GM21526 (cell line): Measurements from ENCODE around the gene ANKRD39.

ENCODE experiments used
- ATAC-seq: cut with Tn5 transposase; IDR thresholded peaks from one replicate; pipeline ENCODE4 v1.9.1; 2021; ENCODE audit warnings: moderate library complexity; ENCODE audit not compliant: unreplicated experiment, low FRiP score

Gene ANKRD39

GRCh38 chr2:96832754-96833507 lies 24.9 kb downstream of the ANKRD39 start:
- ATAC-seq: no peak

GRCh38 chr2:96832408-96832753 lies 25.4 kb downstream of the ANKRD39 start:
- ATAC-seq: no peak

- no peak for ATAC-seq
Measured at GRCh38 chr2:96831679-96832078, 26.1 kb downstream of the ANKRD39 start.

- no peak for ATAC-seq
Measured at GRCh38 chr2:96830044-96830562, 27.7 kb downstream of the ANKRD39 start.

- no peak for ATAC-seq
Measured at GRCh38 chr2:96828874-96829273, 28.9 kb downstream of the ANKRD39 start.

GRCh38 chr2:96828436-96828835 lies 29.4 kb downstream of the ANKRD39 start:
- no peak for ATAC-seq

GRCh38 chr2:96826546-96827278 lies 31.1 kb downstream of the ANKRD39 start:
- ATAC-seq: no peak

- ATAC-seq: no peak
Measured at GRCh38 chr2:96825057-96825456, 32.8 kb downstream of the ANKRD39 start.

GRCh38 chr2:96824079-96824870 lies 33.5 kb downstream of the ANKRD39 start:
- no peak for ATAC-seq

- no peak for ATAC-seq
Measured at GRCh38 chr2:96823198-96823597, 34.6 kb downstream of the ANKRD39 start.

- no peak for ATAC-seq
Measured at GRCh38 chr2:96822786-96823185, 35.0 kb downstream of the ANKRD39 start.

GRCh38 chr2:96821113-96821675 lies 36.6 kb downstream of the ANKRD39 start:
- no peak for ATAC-seq

GRCh38 chr2:96819876-96820511 lies 37.8 kb downstream of the ANKRD39 start:
- no peak for ATAC-seq

GRCh38 chr2:96819128-96819875 lies 38.5 kb downstream of the ANKRD39 start:
- ATAC-seq: no peak

GRCh38 chr2:96817882-96818281 lies 39.9 kb downstream of the ANKRD39 start:
- ATAC-seq: no peak

- ATAC-seq: no peak
Measured at GRCh38 chr2:96816836-96817702, 40.7 kb downstream of the ANKRD39 start.

- ATAC-seq: peak; percentile 72
Measured at GRCh38 chr2:96816127-96816835, 41.5 kb downstream of the ANKRD39 start, which contains the start of gene CNNM3. Gene CNNM3 (plus strand): TSS chr2:96816268. CDS start chr2:96816278, 10 bp downstream.
